IPS-NIHi7 (cell line): ENCODE measurements around the gene P2RY14.
"Not testable (repeated sequence)": the region's sequence is repeated elsewhere in the genome, so short reads cannot be mapped to it uniquely, and the experiment has no call there.

Experiments
- DNase-seq: peaks from one replicate; pipeline ENCODE4 v3.0.0; 2012; ENCODE audit warnings: mixed read lengths; ENCODE audit errors: extremely low spot score

P2RY14 gene

DNA sequence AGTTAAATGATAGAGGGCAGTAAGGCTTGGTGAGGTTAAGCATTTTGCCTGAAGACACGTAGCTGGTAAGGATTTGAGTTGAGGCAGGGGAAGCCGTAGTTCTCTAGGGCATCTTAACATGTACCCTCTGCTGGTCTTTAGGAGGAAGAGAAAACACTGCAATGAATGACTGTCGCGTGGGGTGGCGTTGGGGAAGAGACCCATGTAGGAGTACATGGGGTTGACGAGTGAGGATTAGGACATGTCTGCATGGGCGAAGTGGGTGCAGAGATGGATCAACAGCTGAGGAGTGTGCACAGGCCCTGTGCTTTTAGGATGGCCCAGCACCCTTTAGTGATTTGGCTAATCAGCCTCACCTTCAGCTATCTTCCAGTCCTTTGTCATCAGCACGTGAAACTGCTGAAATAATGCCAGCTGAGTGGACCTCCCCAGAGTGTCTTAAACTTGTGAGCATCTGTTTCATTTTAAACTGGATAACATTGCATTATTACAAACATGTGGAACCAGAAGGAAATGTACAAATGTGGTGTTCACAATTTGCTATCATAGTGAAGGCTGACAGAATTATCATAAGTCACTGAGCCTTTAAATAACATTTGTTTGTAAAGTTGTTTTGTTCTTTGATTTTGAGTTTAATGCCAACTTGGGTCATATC, 15.3 kb downstream of the P2RY14 start:
- no peak for DNase-seq

GRCh38 chr3:151259664-151260063, 18.7 kb downstream of the P2RY14 start:
- DNase-seq, result no peak

DNA sequence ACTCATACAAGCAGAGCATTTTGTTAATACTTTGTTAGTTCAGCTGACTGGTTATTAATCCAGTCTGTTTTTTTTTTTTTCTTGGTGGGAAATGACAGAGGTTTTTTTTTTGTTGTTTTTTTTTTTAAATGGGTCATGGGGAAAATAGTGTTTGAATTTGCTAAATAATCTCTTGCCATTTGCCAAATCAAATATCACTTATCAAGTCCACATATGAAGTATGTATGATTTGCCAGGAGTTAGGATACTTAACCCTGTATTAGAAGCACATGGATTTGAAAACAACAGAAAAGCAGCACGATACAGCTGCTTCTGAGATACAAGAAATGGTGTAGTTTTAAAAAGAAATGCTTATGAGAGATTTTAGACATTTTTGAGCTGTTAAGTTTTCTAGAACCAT, 21.6 kb downstream of the P2RY14 start:
- no peak for DNase-seq

DNA sequence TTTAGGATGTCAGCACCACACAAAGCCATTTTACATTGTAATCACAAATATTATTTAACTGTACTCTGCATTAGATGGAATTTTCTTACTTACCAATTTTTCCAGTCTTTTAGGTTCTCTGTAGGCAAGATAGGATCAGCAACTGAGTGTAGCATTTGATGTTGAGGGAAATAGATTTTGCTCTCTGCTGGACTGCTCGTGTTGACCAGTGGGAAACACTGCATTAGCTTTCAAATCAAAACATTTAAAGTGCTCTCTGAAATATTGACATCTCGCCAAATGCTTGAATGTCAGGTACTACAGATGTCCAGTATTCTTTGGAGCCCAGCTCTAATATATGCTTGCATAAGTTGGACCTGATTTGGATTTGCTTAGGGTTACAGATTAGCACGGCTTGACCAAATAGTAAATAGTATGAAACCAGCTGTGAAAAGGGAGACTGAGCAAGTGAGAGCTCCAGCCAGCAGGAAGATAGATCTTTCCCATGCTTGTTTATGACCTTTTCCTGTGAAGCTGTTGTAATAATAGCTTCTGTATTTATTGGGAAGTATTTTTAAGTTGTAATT, 29.5 kb downstream of the P2RY14 start:
- no peak for DNase-seq

DNA sequence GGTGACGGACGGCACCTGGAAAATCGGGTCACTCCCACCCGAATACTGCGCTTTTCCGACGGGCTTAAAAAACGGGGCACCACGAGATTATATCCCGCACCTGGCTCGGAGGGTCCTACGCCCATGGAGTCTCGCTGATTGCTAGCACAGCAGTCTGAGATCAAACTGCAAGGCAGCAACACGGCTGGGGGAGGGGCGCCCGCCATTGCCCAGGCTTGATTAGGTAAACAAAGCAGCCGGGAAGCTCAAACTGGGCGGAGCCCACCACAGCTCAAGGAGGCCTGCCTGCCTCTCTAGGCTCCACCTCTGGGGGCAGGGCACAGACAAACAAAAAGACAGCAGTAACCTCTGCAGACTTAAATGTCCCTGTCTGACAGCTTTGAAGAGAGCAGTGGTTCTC, 36.3 kb downstream of the P2RY14 start:
- DNase-seq, result not testable (repeated sequence)

DNA sequence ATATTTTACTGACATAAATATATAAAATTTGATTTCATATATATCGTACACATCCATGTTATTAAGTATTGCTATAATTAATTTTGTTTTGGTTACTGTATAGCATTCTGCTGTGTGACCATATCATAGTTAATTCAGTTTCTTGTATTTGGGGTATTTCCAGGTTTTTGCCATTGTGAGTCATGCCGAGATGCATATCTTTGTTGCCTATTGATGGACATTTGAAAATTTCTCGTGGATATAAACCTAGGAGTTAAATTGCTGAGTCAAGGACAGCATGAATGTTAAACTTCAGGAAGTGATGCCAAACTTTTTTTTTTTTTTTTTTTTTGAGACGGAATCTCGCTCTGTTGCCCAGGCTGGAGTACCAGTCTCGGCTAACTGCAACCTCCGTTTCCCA, 41.6 kb downstream of the P2RY14 start:
- DNase-seq, result no peak

GRCh38 chr3:151236316-151236715, 42.0 kb downstream of the P2RY14 start:
- DNase-seq, result no peak

- DNase-seq, result no peak
Observed at GRCh38 chr3:151234825-151235224, 43.5 kb downstream of the P2RY14 start.

DNA sequence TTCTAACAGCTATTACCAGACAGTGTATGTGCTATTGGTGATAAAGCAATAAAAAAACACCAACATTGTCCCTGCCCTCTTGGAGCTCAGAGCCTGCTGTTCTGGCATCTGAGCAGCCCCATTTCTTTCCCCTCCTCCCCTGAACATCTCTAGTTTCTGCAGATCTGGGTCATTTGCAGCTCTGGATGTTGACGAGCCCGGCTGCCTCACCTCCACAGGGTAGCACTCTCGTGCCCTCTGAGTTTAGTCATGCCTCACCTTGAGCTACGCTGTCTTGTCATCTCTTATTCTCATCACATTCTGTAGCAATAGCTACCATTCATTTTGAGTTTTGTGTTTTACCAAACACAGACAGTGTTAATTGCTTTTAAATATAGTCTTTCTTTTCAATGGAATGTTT, 45.4 kb downstream of the P2RY14 start:
- DNase-seq, result no peak

- not testable (repeated sequence) for DNase-seq
Observed at GRCh38 chr3:151232403-151232802, 45.9 kb downstream of the P2RY14 start.

DNA sequence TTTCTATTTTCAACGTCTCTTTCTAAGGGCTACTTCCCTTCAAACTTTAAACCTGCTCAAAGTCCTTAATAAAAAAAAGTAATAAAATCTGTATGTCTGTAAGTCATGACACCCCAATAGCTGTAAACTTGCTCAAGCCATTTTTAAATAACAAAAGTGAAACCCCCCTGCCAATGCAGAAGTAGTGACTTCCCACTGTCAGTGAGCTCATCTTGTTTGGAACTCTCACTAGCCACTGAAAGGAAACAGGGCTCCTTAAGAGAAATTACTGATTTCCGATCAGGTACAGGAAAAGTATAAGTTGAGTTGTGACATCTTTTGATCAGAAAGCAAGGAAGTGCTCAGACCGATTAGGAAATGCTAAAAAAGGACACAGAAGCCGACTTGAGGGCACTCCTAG, 47.7 kb downstream of the P2RY14 start:
- DNase-seq, result no peak

DNA sequence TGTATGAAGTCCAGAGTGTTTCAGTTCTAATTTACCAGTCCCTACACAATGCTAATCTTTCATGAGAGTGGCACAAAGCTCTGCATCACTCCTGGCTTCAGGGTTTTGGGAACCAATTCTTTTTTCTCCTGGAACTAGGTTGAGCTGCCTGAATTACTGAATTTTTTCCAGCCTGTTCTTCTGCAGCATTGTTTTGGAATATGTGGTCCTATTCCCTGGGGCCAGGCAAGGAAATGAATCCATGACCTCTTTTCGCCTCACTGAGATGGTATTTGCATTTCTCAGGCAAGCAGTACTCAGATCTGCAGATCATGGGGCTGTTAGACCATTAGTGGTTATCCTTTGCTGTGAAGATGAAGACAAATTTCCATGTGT, 49.7 kb downstream of the P2RY14 start:
- DNase-seq, result no peak

DNA sequence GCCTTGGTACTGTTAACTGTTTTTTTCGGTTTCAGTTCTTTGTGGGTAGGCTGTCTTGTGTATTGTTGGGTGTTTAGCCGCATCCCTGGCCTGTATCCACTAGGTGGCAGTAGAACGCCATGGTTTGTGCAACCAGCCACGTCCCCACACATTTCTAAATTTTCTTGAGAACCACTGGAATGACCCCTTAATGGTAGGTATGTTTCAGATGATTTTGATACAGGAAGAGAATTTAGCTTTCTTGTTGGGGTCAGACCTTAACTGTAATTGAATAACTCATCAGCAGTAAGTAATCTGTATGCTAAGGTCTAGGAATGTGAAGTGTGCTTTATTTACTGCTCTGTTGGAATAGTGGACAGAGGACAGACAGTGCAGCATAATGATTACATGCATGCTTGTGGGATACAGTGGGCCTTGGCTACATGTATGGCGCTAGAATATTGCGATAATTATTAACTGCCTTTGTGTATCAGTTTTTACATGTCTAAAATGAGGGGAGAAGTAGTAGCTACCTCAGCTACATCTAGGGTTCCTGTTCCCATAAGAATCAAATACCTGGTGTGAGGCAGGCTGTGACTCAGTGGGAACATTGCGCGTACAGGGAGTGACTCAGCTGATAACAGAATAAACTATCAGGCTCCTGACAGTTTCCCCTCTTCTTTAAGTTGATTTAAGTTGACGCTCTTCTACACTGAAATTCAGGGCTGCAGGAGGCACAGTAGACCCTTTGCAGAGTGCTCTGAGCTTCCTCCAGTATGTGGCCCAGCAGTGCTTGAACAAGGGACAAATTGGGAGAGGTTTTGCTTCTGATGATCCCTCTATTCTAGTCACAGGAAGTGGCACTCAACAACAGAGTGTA, 50.3 kb downstream of the P2RY14 start:
- DNase-seq, result peak; percentile 80

DNA sequence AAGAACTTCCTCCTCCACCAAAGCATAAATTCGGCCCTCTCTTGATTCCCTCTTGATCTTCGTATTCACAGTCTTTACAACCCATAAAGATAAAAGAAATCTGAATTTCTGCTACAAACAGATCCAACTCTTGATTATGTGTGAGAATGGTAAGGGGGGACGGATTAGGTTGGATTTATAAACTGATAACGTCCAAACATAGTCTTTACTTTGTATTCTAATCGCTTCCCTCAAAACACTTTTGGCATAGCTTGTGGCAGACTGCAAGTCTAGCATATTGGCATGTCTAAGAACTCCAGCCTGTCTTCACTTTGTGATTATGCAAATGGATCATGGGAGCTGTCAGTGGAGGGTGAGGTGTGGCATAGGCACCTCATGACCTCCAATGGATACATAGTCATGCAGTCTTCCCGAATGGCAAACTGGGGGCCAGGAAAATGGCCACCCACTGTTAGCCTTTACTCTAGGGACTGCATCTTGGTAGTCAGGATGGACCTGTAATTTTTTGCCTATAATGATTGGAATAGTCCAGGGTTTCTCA, 51.0 kb downstream of the P2RY14 start:
- no peak for DNase-seq

DNA sequence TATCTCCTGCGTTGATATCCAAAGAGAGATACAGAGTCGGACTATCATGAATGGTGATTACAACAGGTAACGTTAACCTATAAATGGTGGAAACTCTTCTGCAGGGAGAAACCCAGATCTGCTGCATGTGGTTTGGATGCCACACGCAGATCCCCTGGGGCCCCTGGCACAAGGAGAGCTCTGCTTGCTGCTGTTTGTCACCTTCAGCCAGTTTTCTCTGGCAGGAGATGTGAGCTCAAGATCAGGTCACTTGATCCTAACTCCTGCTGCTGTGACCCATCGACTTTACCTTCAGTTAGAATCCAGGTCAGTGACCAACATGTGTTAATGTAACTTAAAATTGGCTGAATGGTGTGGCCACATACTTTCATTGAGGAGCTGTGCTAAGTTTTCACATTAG, 51.5 kb downstream of the P2RY14 start:
- DNase-seq, result no peak

DNA sequence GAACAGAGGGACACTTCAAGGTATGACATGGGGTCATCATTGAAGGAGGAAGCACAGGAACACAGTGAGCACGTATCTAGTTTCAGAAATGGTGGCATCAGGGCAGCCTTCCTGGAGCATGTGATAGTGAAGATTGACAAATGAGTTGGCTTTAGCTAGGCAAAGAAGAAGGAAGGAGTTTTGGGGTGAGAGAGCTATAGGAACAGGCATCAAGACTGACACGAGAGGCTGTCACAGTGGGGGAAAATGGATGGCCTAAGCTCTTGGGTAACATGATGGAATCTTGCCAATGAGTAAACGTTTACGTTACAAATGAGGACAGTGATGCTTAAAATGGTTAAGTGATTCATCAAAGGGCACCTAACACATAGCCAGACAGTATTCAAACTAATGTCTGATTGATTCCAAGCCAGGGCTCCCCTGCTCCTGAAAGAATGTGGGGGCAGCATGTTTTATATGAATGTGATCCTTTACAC, 52.2 kb downstream of the P2RY14 start:
- no peak for DNase-seq

DNA sequence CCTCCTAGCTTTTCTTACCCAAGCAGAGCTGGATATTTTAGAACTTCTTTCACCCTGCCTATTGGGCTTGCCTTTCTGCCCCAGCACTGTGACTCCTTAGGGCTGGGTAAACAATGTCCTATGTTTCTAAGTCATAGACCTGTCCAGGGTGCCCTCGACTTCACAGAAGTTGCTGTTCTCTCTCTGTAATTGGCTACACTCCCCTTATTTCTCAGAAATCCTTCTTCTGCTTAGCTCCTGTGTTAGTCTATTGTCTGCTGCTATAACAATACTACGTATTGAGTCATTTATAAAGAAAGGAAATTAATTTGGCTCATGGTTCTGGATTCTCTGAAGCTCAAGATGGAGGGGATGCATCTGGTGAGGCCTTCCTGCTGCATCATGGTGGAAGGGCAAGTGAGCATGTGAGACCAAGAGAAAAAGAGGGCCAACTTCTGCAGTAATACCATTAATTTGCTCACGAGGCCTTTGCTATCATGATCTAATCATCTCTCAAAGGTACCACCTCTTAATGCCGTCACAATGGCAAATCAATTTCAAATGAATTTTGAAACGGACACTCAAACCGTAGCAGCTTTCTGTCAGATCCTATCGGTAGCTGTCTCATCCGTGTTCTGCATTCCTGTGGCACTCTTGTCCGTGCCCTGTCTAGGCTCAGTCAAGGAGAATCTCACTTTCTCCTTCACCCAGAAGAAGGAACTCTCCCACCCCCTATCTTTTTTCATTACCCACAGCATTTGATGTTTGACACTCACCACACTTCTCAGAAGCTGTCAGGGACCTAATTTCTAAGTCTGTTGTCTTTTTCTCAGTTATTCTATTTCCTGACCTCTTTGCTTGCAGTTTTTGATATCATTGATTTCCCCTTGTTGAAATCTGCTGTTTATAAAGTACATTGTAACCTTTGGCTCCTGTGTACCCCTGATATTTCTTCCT, 53.0 kb downstream of the P2RY14 start:
- DNase-seq, result no peak

- no peak for DNase-seq
Observed at GRCh38 chr3:151224268-151224866, 54.0 kb downstream of the P2RY14 start.

GRCh38 chr3:151219056-151219455, 59.3 kb downstream of the P2RY14 start:
- DNase-seq, result no peak

DNA sequence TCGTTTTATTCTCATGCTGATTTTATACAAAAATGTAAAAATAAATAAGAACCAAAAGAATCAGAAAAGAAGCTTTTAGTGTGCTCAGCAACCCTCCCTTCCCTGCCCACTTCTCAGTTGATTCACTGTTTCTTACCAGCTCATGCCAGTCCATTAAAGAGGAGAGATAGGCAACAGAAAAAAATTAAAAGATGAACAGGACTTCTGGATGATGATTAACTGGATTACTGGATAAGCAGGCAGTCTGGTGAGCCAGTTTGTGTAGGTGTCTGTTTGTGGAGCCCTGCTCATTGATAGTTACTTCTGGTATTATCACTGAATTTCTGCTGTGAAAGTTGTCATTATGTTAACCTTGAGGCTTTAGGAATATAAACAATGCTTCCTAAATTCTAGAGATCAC, 60.2 kb downstream of the P2RY14 start:
- no peak for DNase-seq
